Hematopoietic multipotent progenitor cell (in vitro differentiated cells): ENCODE measurements around the gene TGFBR2. TPM values are rescaled to one million over a fixed set of nuclear protein-coding genes. Genes with fewer than 3 reads are reported as not detected.

Source experiments
- DNase-seq, 3 donors: peaks; one replicate each; pipeline ENCODE4 v3.0.0-alpha.2; 2011 to 2015; ENCODE audit warnings: low read depth in 2 of 3, low spot score in 2 of 3
- total RNA-seq: library from RNA; depleted of rRNA; stranded (reverse); fragments of >200 nt; gene quantifications from one replicate; pipeline ENCODE4 v1.2.3, GENCODE V29; 2012

TGFBR2 gene
- total RNA-seq, 1 donor = 37.2 TPM

- DNase-seq = no peak
Measured at GRCh38 chr3:30600572-30600971, 5.8 kb upstream of the TGFBR2 start.

- peak in 1 of 3 donors; percentile 42 for DNase-seq
Measured at GRCh38 chr3:30602946-30603345, 3.5 kb upstream of the TGFBR2 start.

GRCh38 chr3:30604093-30604492 is 2.3 kb upstream of the TGFBR2 start:
- DNase-seq = peak in 2 of 3 donors; percentile 71 to 79

GRCh38 chr3:30604558-30604957 is 1.8 kb upstream of the TGFBR2 start:
- peak in 1 of 3 donors; percentile 11 for DNase-seq

GRCh38 chr3:30605005-30605404 is 1.4 kb upstream of the TGFBR2 start:
- DNase-seq = no peak

GRCh38 chr3:30605706-30606300 is 598 bp upstream of the TGFBR2 start:
- no peak for DNase-seq

- peak in 2 of 3 donors; percentile 76 to 84 for DNase-seq
Measured at GRCh38 chr3:30607032-30607833, 832 bp downstream of the TGFBR2 start.

- DNase-seq = no peak
Measured at GRCh38 chr3:30608598-30608947, 2.2 kb downstream of the TGFBR2 start.

- DNase-seq = no peak
Measured at GRCh38 chr3:30609930-30610701, 3.7 kb downstream of the TGFBR2 start.

- DNase-seq = no peak
Measured at GRCh38 chr3:30610702-30611368, 4.4 kb downstream of the TGFBR2 start.

GRCh38 chr3:30611613-30612436 is 5.4 kb downstream of the TGFBR2 start:
- DNase-seq = peak in 1 of 3 donors; percentile 58

- DNase-seq = no peak
Measured at GRCh38 chr3:30612437-30613132, 6.2 kb downstream of the TGFBR2 start.

GRCh38 chr3:30613133-30613825 is 6.9 kb downstream of the TGFBR2 start:
- DNase-seq = no peak

- DNase-seq = no peak
Measured at GRCh38 chr3:30614373-30614772, 8.0 kb downstream of the TGFBR2 start.

- DNase-seq = no peak
Measured at GRCh38 chr3:30614943-30615342, 8.5 kb downstream of the TGFBR2 start.

- no peak for DNase-seq
Measured at GRCh38 chr3:30615615-30616346, 9.4 kb downstream of the TGFBR2 start.

GRCh38 chr3:30616347-30617027 is 10.1 kb downstream of the TGFBR2 start:
- DNase-seq = no peak

- no peak for DNase-seq
Measured at GRCh38 chr3:30617069-30617468, 10.7 kb downstream of the TGFBR2 start.
